EL (cell line): Measurements from ENCODE around the gene ZNF181.
A peak's percentile ranks its signal among the peaks of the same experiment; 100 is the strongest.

Experiments
- DNase-seq: peaks from one replicate; pipeline ENCODE4 v3.0.0-alpha.2; 2016

ZNF181 gene

DNA sequence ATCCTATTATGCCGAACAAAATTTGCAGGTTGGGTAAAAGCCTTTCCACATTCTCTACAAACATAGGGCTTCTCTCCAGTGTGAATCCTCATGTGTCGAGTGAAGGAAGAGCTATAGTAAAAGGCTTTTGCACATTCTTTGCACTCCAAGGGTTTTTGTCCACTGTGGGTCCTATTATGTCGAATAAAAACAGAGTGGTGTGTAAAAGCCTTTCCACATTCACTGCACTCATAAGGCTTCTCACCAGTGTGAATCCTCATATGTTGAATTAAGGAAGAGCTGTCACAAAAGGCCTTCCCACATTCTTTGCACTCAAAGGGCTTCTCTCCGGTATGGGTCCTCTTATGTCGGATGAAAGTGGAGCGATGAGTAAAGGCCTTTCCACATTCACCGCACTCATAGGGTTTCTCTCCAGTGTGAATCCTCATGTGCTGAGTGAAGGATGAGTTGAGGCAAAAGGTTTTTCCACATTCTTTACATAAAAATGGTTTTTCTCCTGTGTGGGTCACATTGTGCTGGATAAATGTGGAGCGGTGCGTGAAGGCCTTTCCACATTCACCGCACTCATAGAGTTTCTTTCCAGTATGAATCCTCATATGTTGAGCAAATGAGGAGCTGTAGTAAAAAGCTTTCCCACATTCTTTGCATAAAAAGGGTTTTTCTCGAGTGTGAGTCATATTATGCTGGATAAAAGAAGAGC lies 25.3 kb downstream of the ZNF181 start:
- DNase-seq = no peak

DNA sequence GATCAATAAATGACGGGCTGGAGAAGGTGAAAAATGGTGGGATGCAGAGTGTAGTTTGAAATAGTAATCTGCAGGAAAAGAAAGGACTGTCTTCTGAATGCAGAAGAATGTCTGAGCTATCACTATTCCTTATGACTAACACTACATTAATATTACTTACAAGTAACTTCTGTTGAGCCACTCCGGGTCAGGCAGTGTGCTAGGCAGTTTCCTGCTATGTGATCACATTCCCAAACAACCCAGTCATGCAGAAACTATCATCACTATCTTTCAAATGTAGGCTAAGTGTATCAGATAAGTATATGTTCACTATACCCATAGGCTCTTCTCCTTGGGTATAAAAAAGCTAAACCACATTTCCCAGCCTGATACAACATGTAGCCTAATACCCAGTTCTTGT lies 32.3 kb downstream of the ZNF181 start:
- peak; percentile 36 for DNase-seq

DNA sequence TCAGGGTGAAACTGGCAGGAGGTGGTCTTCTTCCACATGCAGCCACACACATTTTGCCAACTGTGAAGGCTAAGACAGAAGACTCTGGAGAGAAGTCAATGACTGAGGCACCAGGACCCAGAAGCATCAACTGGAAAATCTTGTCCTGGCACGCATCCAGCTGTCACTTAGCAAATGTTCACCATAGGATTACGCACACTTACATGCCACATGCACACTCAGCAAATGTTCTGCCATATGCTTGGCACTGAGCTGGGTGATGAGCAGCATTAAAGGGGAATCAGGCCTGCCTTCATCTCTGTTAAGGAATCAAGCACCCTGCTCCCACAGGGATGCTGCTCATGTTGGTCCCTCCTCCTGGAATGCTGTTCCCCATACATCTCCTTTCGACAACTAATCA lies 33.9 kb downstream of the ZNF181 start:
- DNase-seq = no peak

GRCh38 chr19:34772697-34773554 lies 38.9 kb downstream of the ZNF181 start, which contains the start of gene ZNF599:
TSS of gene ZNF599 (minus strand) at chr19:34773215. CDS start at chr19:34772841, 374 bp downstream.
- peak; percentile 87 for DNase-seq

DNA sequence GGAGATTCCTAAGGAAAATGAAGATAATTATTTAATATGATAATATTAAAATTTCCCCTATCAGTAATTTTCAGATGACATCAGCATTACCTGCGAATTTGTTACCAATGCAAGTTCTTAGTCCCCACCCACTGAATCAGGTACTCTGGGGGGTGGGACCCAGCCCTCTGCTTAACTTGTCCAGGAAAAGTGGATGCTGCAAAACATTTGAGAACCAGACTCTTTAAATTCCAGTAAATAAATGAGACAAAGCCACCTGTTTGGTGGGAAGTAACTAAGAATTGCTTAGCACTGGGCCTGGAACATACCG lies 39.5 kb downstream of the ZNF181 start:
- DNase-seq = no peak

- no peak for DNase-seq
Observed at GRCh38 chr19:34774857-34775256, 40.8 kb downstream of the ZNF181 start.

DNA sequence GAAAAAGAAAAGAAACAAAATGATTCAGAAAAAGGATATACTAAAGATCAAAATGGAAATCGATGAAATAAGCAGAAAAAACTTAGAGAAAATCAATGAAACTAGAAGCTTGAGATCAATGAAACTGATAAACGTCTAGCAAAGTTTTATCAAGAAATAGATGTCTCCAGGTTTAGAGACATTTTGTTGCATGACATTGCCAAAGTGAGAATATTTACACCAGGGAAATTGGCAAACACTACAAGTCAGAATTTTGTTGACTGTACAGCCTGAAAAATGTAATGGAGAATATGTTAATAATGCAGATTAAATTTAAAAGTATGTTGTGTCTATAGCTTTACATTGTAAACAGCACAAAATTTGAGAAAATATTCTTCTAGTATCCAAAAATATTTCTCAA lies 44.3 kb downstream of the ZNF181 start:
- DNase-seq = no peak

GRCh38 chr19:34779652-34780051 lies 45.6 kb downstream of the ZNF181 start:
- DNase-seq = no peak

DNA sequence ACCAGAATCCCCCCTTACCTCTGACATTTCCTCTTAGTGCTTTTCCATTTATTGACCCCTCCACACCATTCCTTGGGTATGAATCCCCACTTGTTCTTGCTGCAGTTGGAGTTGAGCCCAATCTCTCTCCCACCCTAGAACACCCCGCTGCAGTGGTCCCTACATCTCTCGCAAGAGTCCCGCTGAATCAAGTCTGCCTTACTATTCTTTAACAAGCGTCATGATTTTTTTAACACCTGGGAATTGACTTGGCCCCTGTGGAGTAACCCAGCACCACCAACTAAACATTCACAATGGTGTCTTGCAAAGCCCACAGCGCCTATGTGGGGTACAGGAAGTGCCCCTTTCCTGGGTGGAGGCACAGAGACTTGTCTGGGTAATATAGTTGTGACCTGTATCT lies 52.2 kb downstream of the ZNF181 start:
- DNase-seq = no peak

DNA sequence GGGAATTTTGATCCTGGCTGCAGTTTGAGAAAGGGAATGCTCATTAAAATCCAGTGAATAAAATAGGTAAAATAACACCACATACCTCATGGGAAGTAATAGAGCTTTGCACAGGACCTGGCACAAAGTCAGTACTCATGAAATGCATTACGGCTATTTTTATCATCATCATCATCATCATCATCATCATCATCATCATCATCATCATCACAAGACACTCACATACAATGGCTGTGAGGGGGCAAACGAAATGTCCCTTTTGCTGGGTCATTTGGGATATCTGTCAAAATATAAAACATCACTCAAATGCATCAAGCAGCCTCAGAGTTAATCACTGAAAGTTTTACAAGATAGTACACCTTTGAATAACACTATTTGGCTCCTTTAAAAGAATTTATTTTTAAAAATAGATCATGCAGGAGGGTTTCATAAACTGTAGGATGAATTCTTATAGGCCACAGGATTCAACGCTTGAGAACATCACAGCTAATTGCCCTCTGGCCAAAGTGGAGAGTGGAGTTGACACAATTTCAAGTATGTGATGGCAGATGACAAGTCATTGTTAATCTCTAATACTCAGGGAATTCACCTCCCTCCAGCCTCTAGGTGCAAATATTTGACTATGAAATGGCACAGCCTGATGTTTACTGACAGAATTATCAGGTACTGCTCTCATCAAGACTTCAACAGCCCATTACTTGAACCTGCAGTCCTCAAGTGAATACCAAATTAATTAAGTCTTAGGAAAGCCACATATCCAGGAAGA lies 53.2 kb downstream of the ZNF181 start:
- DNase-seq = no peak

- DNase-seq = no peak
Observed at GRCh38 chr19:34788074-34788473, 54.0 kb downstream of the ZNF181 start.

GRCh38 chr19:34793565-34793964 lies 59.5 kb downstream of the ZNF181 start:
- peak; percentile 6 for DNase-seq

DNA sequence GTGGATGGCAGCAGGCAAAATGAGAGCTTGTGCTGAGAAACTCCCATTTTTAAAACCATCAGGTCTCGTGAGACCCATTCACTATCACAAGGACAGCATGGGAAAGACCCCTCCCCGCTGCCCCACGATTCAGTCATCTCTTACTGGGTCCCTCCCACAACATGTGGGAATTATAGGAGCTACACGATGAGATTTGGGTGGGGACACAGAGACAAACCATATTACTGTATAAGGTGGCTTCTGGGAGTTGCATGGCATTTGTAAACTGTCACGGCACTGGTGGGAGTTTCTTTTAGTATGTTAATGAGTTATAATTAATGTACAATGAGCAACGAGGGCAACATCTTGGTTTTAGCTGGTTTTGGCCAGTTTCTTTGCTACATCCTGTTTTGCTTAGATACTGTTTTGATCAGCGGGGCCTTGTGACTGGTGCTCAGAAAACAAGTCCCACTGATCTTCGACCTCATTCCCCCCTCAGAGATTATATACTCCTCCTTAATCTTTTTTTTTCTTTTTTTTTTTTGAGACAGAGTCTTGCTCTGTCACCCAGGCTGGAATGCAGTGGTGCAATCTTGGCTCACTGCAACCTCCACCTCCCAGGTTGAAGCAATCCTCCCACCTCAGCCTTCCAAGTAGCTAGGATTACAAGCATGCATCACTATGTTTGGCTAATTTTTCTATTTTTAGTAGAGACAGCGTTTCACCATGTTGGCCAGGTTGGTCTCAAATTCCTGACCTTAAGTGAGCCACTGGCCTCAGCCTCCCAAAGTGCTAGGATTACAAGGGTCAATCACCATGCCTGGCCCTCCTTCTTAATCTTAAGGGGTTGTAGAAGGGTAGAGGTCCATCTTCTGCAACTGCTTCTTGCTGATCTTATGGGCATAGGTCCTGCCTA lies 60.3 kb downstream of the ZNF181 start:
- DNase-seq = no peak
